Breast epithelium (tissue), 4 donors: ENCODE data around the gene TBC1D10B. TPM values are rescaled to one million over a fixed set of nuclear protein-coding genes. Genes with fewer than 3 reads are reported as not detected.
A peak's percentile ranks its signal among the peaks of the same experiment; 100 is the strongest.

ENCODE experiments used
- DNase-seq, 2 donors: peaks; one replicate each; pipeline ENCODE4 v3.0.0-alpha.2; 2019; ENCODE audit warnings: low spot score in 2 of 2
- H3K27ac ChIP-seq, 2 donors: fragments of 200-600 bp; sonication (generic) in 1 of 2; one replicate each; pipeline ENCODE4 v1.5.1; 2016 to 2019; ENCODE audit warnings: mild to moderate bottlenecking in 1 of 2
- H3K27me3 ChIP-seq, 2 donors: fragments of 200-600 bp; sonication (generic) in 1 of 2; one replicate each; pipeline versions ENCODE4 v1.5.1 to v1.6.0; 2017 to 2019; ENCODE audit warnings: control low read depth in 1 of 2, mild to moderate bottlenecking in 1 of 2
- H3K36me3 ChIP-seq: fragments of 200-600 bp; one replicate; pipeline ENCODE4 v1.5.1; 2019
- H3K4me1 ChIP-seq, 2 donors: fragments of 200-600 bp; sonication (generic); one replicate each; pipeline ENCODE4 v1.5.1; 2016 to 2019; ENCODE audit warnings: control low read depth in 1 of 2
- H3K4me3 ChIP-seq, 3 donors: fragments of 200-600 bp; sonication (generic); 1 replicate in 2 of 3; 2 replicates in 1 of 3; pipeline ENCODE4 v1.5.1; 2016 to 2019; ENCODE audit warnings: mild to moderate bottlenecking in 3 of 3, moderate library complexity in 2 of 3
- H3K9me3 ChIP-seq, 2 donors: fragments of 200-600 bp; sonication (generic) in 1 of 2; one replicate each; pipeline ENCODE4 v1.5.1; 2016 to 2019; ENCODE audit warnings: control low read depth in 1 of 2
- CTCF ChIP-seq, 3 donors: fragments of 450-650 bp; IDR thresholded peaks; one replicate each; pipeline ENCODE4 v1.5.1; 2016 to 2017; ENCODE audit warnings: antibody characterized with exemption in 3 of 3, mild to moderate bottlenecking in 3 of 3, moderate library complexity in 3 of 3
- POLR2A ChIP-seq: fragments of 450-650 bp; IDR thresholded peaks from one replicate; pipeline ENCODE4 v1.6.1; 2016; ENCODE audit warnings: antibody characterized with exemption, mild to moderate bottlenecking, moderate library complexity
- POLR2AphosphoS5 ChIP-seq, 3 donors: sonication (generic); formaldehyde crosslinking; IDR thresholded peaks; one replicate each; pipeline ENCODE4 v1.6.1; 2017; ENCODE audit warnings: antibody characterized with exemption in 3 of 3
- intact Hi-C: fragments of 100-400 bp; cut with DNase I; formaldehyde crosslinking; loops from one replicate; pipeline ENCODE4 v1.15.1; 2023; ENCODE audit warnings: low total_unique reads
- total RNA-seq, 3 donors: library from RNA; depleted of rRNA; stranded (reverse); fragments of >200 nt; gene quantifications; one replicate each; pipeline ENCODE4 v1.1.0, GENCODE V29; 2016

The TBC1D10B gene
- total RNA-seq, 3 donors from 2014 or later = 19.0 to 22.2 (median 21.0) TPM

DNA sequence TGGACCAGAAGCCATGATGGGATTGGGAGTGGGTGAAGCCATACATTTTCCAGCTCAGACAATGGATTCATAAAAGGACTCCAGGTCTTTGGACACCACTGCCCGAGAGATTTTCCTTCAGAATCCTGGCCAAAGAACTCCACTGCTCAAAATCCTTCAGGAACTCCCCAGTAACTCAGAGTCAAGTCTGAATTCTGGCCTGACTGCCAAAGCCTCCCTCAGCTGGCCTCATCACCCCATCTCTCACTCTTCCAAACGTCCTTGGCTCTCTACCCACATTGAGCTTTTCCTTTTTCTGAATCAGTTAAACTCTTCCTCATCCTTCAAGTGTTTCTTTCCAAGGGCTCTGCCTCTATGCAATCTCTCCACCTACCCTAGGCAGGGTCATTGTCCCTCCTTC, 13.2 kb upstream of the TBC1D10B start:
- no peak overlapping the region for H3K4me3 ChIP-seq
- H3K27ac ChIP-seq = no peak overlapping the region
- H3K9me3 ChIP-seq = no peaks in the 10 kb centered on the region
- no peak for DNase-seq
- no peaks in the 10 kb centered on the region for H3K36me3 ChIP-seq
- H3K4me1 ChIP-seq = peaks cover 0 to 3% of the 10 kb centered on the region in 2 donors
- no peak for TF ChIP-seq POLR2AphosphoS5 (IDR thresholded peaks at IDR 0.05)
- TF ChIP-seq POLR2A = no peak
- TF ChIP-seq CTCF (IDR thresholded peaks at IDR 0.05) = no peak
- intact Hi-C loops = no loop called here
- no peaks in the 10 kb centered on the region for H3K27me3 ChIP-seq

DNA sequence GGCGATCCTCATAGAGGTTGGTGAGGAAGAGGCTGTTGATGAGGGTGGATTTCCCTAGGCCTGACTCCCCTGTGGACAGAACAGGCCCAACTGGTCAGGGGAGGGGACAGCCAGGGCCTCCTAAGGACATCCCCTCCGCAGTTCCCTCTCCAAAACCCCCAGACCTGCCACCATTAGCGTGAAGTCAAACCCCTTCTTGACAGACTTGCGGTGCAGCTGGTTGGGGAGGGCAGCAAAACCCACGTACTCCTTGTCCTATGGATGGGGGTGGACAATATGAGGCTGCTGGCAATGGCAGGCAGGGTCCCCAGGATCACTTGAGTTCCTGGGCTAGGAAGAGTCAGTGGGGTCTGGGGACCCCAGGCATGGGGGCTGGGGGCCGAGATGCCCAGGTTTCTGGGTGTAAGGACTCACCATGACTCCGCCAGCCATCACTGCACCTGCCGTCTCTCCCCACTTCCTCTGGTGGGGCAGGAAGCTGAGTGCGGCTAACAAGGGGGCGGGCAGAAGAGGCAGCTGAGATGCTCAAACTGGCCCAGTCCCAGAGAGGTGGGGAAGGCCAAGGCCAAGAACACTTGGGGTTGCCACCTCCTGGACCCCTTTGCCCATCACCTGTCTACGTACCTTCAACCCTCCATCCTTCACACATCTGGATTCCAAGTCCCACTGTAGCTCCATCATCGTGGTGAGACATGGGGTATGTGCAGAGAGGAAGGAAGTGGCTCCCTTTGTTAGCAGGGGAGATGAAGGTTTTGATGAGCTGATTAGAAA, 12.0 kb upstream of the TBC1D10B start, which contains the start of gene SEPTIN1:
Gene SEPTIN1 (minus strand): TSS at position 451 of the 771 bp plus-strand sequence. CDS start 19 bp downstream, at position 432.
- no peaks in the 10 kb centered on the region for H3K36me3 ChIP-seq
- H3K27me3 ChIP-seq = no peaks in the 10 kb centered on the region
- TF ChIP-seq POLR2AphosphoS5 (IDR thresholded peaks at IDR 0.05) = no peak
- TF ChIP-seq CTCF (IDR thresholded peaks at IDR 0.05) = no peak
- no peak for TF ChIP-seq POLR2A
- intact Hi-C loops = no loop called here
- H3K4me1 ChIP-seq = peaks cover 0 to 3% of the 10 kb centered on the region in 2 donors
- peak within 1 kb of the TSS in 1 of 2 donors; percentile 38 for H3K27ac ChIP-seq
- no peak for DNase-seq
- H3K9me3 ChIP-seq = no peaks in the 10 kb centered on the region
- peak within 1 kb of the TSS in 1 of 3 donors; percentile 19 for H3K4me3 ChIP-seq

GRCh38 chr16:30381291-30382041, 11.2 kb upstream of the TBC1D10B start:
- no peaks in the 10 kb centered on the region for H3K36me3 ChIP-seq
- TF ChIP-seq CTCF (IDR thresholded peaks at IDR 0.05) = no peak
- intact Hi-C loops = no loop called here
- no peaks in the 10 kb centered on the region for H3K27me3 ChIP-seq
- DNase-seq = no peak
- H3K4me3 ChIP-seq = no peak overlapping the region
- peaks cover 0 to 3% of the 10 kb centered on the region in 2 donors for H3K4me1 ChIP-seq
- H3K9me3 ChIP-seq = no peaks in the 10 kb centered on the region
- peak overlapping the region in 1 of 2 donors; percentile 38 for H3K27ac ChIP-seq

DNA sequence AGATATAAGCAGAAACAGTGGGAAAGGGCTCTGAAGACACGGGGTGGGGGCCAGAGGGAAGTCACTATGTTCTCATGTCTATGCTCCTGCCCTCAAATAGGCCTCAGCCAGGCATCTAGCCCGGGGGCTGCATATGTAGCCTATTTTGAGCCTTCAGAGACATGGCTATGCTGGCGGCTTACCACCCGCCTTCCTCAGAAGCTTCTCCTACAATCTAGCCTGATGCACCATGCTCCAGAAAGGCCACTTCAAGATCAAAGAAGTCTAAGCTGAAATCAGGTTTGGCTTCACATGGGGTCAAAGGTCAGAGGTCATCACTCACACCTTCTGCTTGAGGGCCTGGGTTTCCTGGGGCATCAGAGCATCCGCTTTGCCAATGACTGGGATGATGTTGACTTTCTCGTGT, 10.5 kb upstream of the TBC1D10B start:
- Histone ChIP-seq H3K9me3 (no peaks in the 10 kb centered on the region), H3K27me3 (no peaks in the 10 kb centered on the region), H3K36me3 (no peaks in the 10 kb centered on the region), H3K4me3 (no peak overlapping the region), H3K27ac (peak overlapping the region in 1 of 2 donors; percentile 38), H3K4me1 (peaks cover 0 to 3% of the 10 kb centered on the region in 2 donors)
- intact Hi-C loops = no loop called here
- TF ChIP-seq CTCF (IDR thresholded peaks at IDR 0.05) (no peak), POLR2AphosphoS5 (IDR thresholded peaks at IDR 0.05) (no peak), POLR2A (no peak)
- DNase-seq = no peak
